H9 (cell line): ENCODE data around the gene ACVR1. TPM values are rescaled to one million over a fixed set of nuclear protein-coding genes. Genes with fewer than 3 reads are reported as not detected.
A peak's percentile ranks its signal among the peaks of the same experiment; 100 is the strongest.
"Not testable (repeated sequence)": the region's sequence is repeated elsewhere in the genome, so short reads cannot be mapped to it uniquely, and the experiment has no call there.

Source experiments
- DNase-seq: peaks from one replicate; pipeline ENCODE4 v3.0.0-alpha.2; 2017
- H2AFZ ChIP-seq: one replicate; pipeline ENCODE4 v1.6.1; 2013; ENCODE audit warnings: mild to moderate bottlenecking, low read length, control low read depth, moderate library complexity
- H2AK5ac ChIP-seq: 2 replicates; pipeline ENCODE4 v1.6.1; 2013; ENCODE audit warnings: low read length, control low read depth, mixed read lengths; ENCODE audit not compliant: insufficient read length
- H2BK120ac ChIP-seq: one replicate; pipeline ENCODE4 v1.6.1; 2013; ENCODE audit warnings: low read depth, mild to moderate bottlenecking, low read length, control low read depth, inconsistent platforms; ENCODE audit not compliant: poor library complexity, severe bottlenecking
- H2BK12ac ChIP-seq: 2 replicates; pipeline ENCODE4 v1.6.1; 2013; ENCODE audit warnings: low read length, control low read depth, mixed read lengths, low read depth; ENCODE audit not compliant: insufficient read length
- H2BK15ac ChIP-seq: 2 replicates; pipeline ENCODE4 v1.6.1; 2013; ENCODE audit warnings: low read depth, low read length, control low read depth
- H2BK20ac ChIP-seq: one replicate; pipeline ENCODE4 v1.6.1; 2013; ENCODE audit warnings: low read depth, mild to moderate bottlenecking, low read length, control low read depth, inconsistent platforms; ENCODE audit not compliant: poor library complexity, severe bottlenecking
- H2BK5ac ChIP-seq: 2 replicates; pipeline ENCODE4 v1.6.1; 2013; ENCODE audit warnings: low read length, control low read depth, mixed read lengths; ENCODE audit not compliant: insufficient read length
- H3K14ac ChIP-seq: 2 replicates; pipeline ENCODE4 v1.6.1; 2013; ENCODE audit warnings: low read length, control low read depth; ENCODE audit not compliant: insufficient read depth
- H3K18ac ChIP-seq: 2 replicates; pipeline ENCODE4 v1.6.1; 2013; ENCODE audit warnings: low read depth, mild to moderate bottlenecking, mixed read lengths, low read length, control low read depth; ENCODE audit not compliant: insufficient read length
- H3K23ac ChIP-seq: 2 replicates; pipeline ENCODE4 v1.6.1; 2013; ENCODE audit warnings: low read length, control low read depth, mixed read lengths, low read depth; ENCODE audit not compliant: insufficient read length
- H3K23me2 ChIP-seq: 2 replicates; pipeline ENCODE4 v1.6.1; 2013; ENCODE audit warnings: low read depth, mild to moderate bottlenecking, mixed read lengths, low read length, control low read depth; ENCODE audit not compliant: insufficient read length, poor library complexity, severe bottlenecking
- H3K27ac ChIP-seq: 2 replicates; pipeline ENCODE4 v1.5.1; 2013; ENCODE audit warnings: low read length, control low read depth, mixed read lengths, low read depth; ENCODE audit not compliant: insufficient read length
- H3K27me3 ChIP-seq: 2 replicates; pipeline ENCODE4 v1.6.1; 2013; ENCODE audit warnings: low read length, control low read depth, inconsistent platforms; ENCODE audit not compliant: insufficient read depth
- H3K4ac ChIP-seq: 2 replicates; pipeline ENCODE4 v1.6.1; 2013; ENCODE audit warnings: low read depth, mild to moderate bottlenecking, control low read depth, inconsistent platforms, low read length, moderate library complexity
- H3K4me1 ChIP-seq: 2 replicates; pipeline ENCODE4 v1.6.1; 2013; ENCODE audit warnings: low read length, control low read depth, inconsistent platforms; ENCODE audit not compliant: insufficient read depth
- H3K4me2 ChIP-seq: 2 replicates; pipeline ENCODE4 v1.6.1; 2013; ENCODE audit warnings: low read length, control low read depth, mixed read lengths; ENCODE audit not compliant: insufficient read length, insufficient read depth
- H3K56ac ChIP-seq: 2 replicates; pipeline ENCODE4 v1.6.1; 2013; ENCODE audit warnings: low read depth, mild to moderate bottlenecking, mixed read lengths, low read length, control low read depth; ENCODE audit not compliant: insufficient read length
- H3K79me1 ChIP-seq: 2 replicates; pipeline ENCODE4 v1.6.1; 2013; ENCODE audit warnings: low read depth, mild to moderate bottlenecking, moderate library complexity, low read length, control low read depth, inconsistent platforms; ENCODE audit not compliant: insufficient read depth, poor library complexity, severe bottlenecking
- H3K79me2 ChIP-seq: 2 replicates; pipeline ENCODE4 v1.6.1; 2013; ENCODE audit warnings: low read length, control low read depth, inconsistent platforms; ENCODE audit not compliant: insufficient read depth
- H3K9ac ChIP-seq: 2 replicates; pipeline ENCODE4 v1.6.1; 2013; ENCODE audit warnings: low read length, control low read depth, mixed read lengths; ENCODE audit not compliant: insufficient read length; ENCODE audit errors: extremely low read depth
- H3K9me3 ChIP-seq: one replicate; pipeline ENCODE4 v1.6.1; 2013; ENCODE audit warnings: low read depth, low read length, inconsistent platforms; ENCODE audit not compliant: control insufficient read depth
- H3T11ph ChIP-seq: one replicate; pipeline ENCODE4 v1.6.1; 2013; ENCODE audit warnings: mild to moderate bottlenecking, low read length, control low read depth, inconsistent platforms
- H4K20me1 ChIP-seq: one replicate; pipeline ENCODE4 v1.6.1; 2013; ENCODE audit not compliant: control insufficient read depth, insufficient read length, insufficient read depth
- H4K5ac ChIP-seq: 2 replicates; pipeline ENCODE4 v1.6.1; 2013; ENCODE audit warnings: low read depth, mild to moderate bottlenecking, mixed read lengths, low read length, control low read depth; ENCODE audit not compliant: insufficient read length
- H4K8ac ChIP-seq: replicated peaks from 2 replicates; pipeline ENCODE4 v1.6.1; 2013; ENCODE audit warnings: low read length, control low read depth, mixed read lengths, low read depth; ENCODE audit not compliant: insufficient read length
- H4K91ac ChIP-seq: 2 replicates; pipeline ENCODE4 v1.6.1; 2013; ENCODE audit warnings: low read depth, mild to moderate bottlenecking, moderate library complexity, mixed read lengths, low read length, control low read depth; ENCODE audit not compliant: insufficient read length
- H3K27ac Mint-ChIP-seq, 3 experiments: 2 replicates in 2 of 3; 3 replicates in 1 of 3; pipeline ENCODE4 v1.8.0; 2020 to 2021; ENCODE audit warnings: mixed read lengths in 3 of 3, mild to moderate bottlenecking in 1 of 3, moderate library complexity in 1 of 3
- H3K27me3 Mint-ChIP-seq: 2 replicates; pipeline ENCODE4 v1.8.0; 2021; ENCODE audit warnings: low read depth, mild to moderate bottlenecking, moderate library complexity, mixed read lengths
- H3K36me3 Mint-ChIP-seq, 3 experiments: 2 replicates in 2 of 3; 3 replicates in 1 of 3; pipeline ENCODE4 v1.8.0; 2020 to 2021; ENCODE audit warnings: low read depth in 3 of 3, mixed read lengths in 3 of 3; ENCODE audit not compliant: insufficient read depth in 1 of 3
- H3K4me1 Mint-ChIP-seq, 2 experiments: 2 replicates each; pipeline ENCODE4 v1.8.0; 2020; ENCODE audit warnings: mixed read lengths in 2 of 2
- H3K4me3 Mint-ChIP-seq, 2 experiments: 2 replicates in 1 of 2; 3 replicates in 1 of 2; pipeline ENCODE4 v1.8.0; 2020 to 2021; ENCODE audit warnings: mild to moderate bottlenecking in 2 of 2, mixed read lengths in 2 of 2, moderate library complexity in 1 of 2
- H3K9me3 Mint-ChIP-seq, 2 experiments: 2 replicates in 1 of 2; 3 replicates in 1 of 2; pipeline ENCODE4 v1.8.0; 2020; ENCODE audit warnings: mild to moderate bottlenecking in 2 of 2, mixed read lengths in 2 of 2, moderate library complexity in 1 of 2
- WGBS: extraction: QIAGEN DNeasy Blood & Tissue Kit; methylation state at CpG from one replicate; pipeline ENCODE4 v1.1.7; 2013; ENCODE audit warnings: missing lambda C conversion rate, low lambda C conversion rate, mixed read lengths; ENCODE audit not compliant: insufficient read length; ENCODE audit errors: extremely low coverage; 5-methylcytosine and 5-hydroxymethylcytosine counted together
- total RNA-seq: library from RNA; stranded (reverse); gene quantifications from 2 replicates; pipeline ENCODE4 v1.2.1, GENCODE V29; 2021
- TF ChIP-seq, protein P1 (sequence below): fragments of 200-600 bp; sonication (generic); conservative IDR thresholded peaks from 3 replicates; pipeline ENCODE4 v1.8.0; 2021; ENCODE audit warnings: antibody characterized with exemption, mild to moderate bottlenecking

ACVR1 gene
- total RNA-seq, 1 experiment from 2014 or later = 21.2 TPM

DNA sequence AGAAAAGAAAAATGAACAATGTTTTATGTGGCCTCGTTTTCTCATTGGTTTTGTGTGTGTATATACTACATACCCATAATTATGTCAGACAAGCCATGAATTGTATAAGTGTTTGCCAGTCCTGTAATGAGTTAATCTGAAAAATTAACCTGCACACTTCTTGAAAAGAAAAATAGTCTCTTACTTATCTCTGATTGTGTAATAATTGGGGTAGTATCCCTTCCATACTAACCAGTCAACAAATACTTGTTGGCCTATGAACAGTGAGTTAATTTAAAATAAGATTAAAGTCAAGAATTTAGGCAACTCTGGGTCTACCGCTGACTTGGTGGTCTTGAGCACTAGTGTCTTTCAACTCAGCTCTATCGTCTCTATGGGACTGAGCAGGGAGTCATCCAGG lies 48.8 kb downstream of the ACVR1 start:
- Histone ChIP-seq H3K14ac (no peak overlapping the region), H4K8ac (no peak overlapping the region), H4K91ac (no peak overlapping the region), H2AK5ac (no peak overlapping the region), H3K79me1 (no peaks in the 10 kb centered on the region), H3K9me3 (no peaks in the 10 kb centered on the region), H2AFZ (no peak overlapping the region), H3K18ac (peak overlapping the region; percentile 62), H3K4me1 (peaks cover 6% of the 10 kb centered on the region), H2BK15ac (no peak overlapping the region), H3K79me2 (no peaks in the 10 kb centered on the region), H3K27ac (no peak overlapping the region), H4K20me1 (no peaks in the 10 kb centered on the region), H2BK20ac (no peak overlapping the region), H3K23ac (no peak overlapping the region), H3K27me3 (no peaks in the 10 kb centered on the region), H2BK12ac (no peak overlapping the region), H2BK120ac (no peak overlapping the region), H3K23me2 (no peaks in the 10 kb centered on the region), H3T11ph (no peak overlapping the region), H4K5ac (no peak overlapping the region), H2BK5ac (no peak overlapping the region), H3K56ac (no peak overlapping the region), H3K9ac (no peak overlapping the region), H3K4ac (no peak overlapping the region), H3K4me2 (no peak overlapping the region)
- WGBS = no CpG with 5 or more reads among the region's 3 CpGs
- Mint-ChIP-seq H3K4me1 (peaks cover 24% of the 10 kb centered on the region in 2 experiments), H3K36me3 (peaks cover 0 to 2% (median 0%) of the 10 kb centered on the region in 3 experiments; a peak in 2 of 7 replicates), H3K9me3 (no peaks in the 10 kb centered on the region), H3K27me3 (no peaks in the 10 kb centered on the region), H3K4me3 (no peak overlapping the region), H3K27ac (peak overlapping the region in 1 of 3 experiments; percentile 60; a peak in 2 of 7 replicates)
- TF ChIP-seq, protein P1, sequence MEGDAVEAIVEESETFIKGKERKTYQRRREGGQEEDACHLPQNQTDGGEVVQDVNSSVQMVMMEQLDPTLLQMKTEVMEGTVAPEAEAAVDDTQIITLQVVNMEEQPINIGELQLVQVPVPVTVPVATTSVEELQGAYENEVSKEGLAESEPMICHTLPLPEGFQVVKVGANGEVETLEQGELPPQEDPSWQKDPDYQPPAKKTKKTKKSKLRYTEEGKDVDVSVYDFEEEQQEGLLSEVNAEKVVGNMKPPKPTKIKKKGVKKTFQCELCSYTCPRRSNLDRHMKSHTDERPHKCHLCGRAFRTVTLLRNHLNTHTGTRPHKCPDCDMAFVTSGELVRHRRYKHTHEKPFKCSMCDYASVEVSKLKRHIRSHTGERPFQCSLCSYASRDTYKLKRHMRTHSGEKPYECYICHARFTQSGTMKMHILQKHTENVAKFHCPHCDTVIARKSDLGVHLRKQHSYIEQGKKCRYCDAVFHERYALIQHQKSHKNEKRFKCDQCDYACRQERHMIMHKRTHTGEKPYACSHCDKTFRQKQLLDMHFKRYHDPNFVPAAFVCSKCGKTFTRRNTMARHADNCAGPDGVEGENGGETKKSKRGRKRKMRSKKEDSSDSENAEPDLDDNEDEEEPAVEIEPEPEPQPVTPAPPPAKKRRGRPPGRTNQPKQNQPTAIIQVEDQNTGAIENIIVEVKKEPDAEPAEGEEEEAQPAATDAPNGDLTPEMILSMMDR = no peak
- no peak for DNase-seq

DNA sequence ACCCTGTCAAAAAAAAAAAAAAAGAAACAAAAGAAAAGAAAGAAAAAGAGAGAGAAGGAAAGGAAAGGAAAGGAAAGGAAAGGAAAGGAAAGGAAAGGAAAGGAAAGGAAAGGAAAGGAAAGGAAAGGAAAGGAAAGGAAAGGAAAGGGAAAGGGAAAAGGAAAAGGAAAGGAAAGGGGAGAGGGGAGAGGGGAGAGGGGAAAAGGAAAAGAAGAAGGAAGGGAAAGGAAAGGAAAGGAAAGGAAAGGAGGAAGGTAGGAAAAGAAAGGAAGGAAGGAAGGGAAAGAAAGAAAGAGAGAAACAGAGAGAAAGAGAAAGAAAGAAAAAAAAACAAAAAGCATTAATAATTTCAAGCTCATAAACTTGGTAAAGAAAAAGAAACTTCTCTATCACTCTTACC lies 49.5 kb downstream of the ACVR1 start:
- H3K4me3 Mint-ChIP-seq, H3K79me2 ChIP-seq: not testable (repeated sequence)
- peaks cover 16 to 18% of the 10 kb centered on the region in 2 experiments for H3K4me1 Mint-ChIP-seq

More for the DNA sequence above, 49.5 kb downstream of the ACVR1 start:
- H4K20me1 ChIP-seq, H3K4me2 ChIP-seq, H3K9me3 Mint-ChIP-seq, H3K36me3 Mint-ChIP-seq, H2BK120ac ChIP-seq, H3K27me3 Mint-ChIP-seq, H3K18ac ChIP-seq, H2BK12ac ChIP-seq, DNase-seq, H2BK20ac ChIP-seq, H4K91ac ChIP-seq, H2BK5ac ChIP-seq, H3K23ac ChIP-seq, H3K4ac ChIP-seq, H2AK5ac ChIP-seq, H3K14ac ChIP-seq, H3K27me3 ChIP-seq, H4K5ac ChIP-seq, H3K23me2 ChIP-seq, H3K27ac ChIP-seq, H3K9me3 ChIP-seq, H2BK15ac ChIP-seq, H3K79me1 ChIP-seq, H3T11ph ChIP-seq, H2AFZ ChIP-seq, H3K9ac ChIP-seq, H4K8ac ChIP-seq, H3K4me1 ChIP-seq, H3K56ac ChIP-seq: not testable (repeated sequence)
- H3K27ac Mint-ChIP-seq = peak overlapping the region in 2 of 3 experiments; percentile 40 to 74; a peak in 2 of 7 replicates
